GM12873 (cell line): ENCODE measurements around the gene BET1.

Experiments
- CTCF ChIP-seq: IDR thresholded peaks from 2 replicates; pipeline ENCODE4 v1.5.1; 2012; ENCODE audit warnings: low read depth, mild to moderate bottlenecking, moderate library complexity, low read length, control low read depth; ENCODE audit not compliant: insufficient read depth; ENCODE audit errors: missing control alignments

The BET1 gene

GRCh38 chr7:93987297-93987696, 16.9 kb downstream of the BET1 start:
- TF ChIP-seq CTCF = no peak

GRCh38 chr7:93985101-93985500, 19.1 kb downstream of the BET1 start:
- no peak for TF ChIP-seq CTCF

DNA sequence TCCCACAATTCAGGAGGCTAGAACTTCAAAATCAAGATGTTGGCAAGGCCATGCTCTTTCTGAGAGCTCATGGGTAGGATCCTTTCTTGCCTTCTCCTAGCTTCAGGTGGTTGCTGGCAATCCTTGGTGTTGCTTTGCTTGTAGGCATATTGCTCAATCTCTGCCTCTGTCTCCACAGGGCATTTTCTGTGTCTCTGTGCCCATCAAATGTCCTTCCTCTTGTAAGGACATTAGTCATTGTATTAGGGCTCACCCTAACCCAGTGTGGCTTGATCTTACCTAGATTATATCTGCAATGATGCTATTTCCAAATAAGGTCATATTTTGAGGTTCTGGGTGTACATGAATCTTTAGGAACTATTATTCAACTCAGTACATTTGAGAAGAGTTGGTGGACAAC, 20.1 kb downstream of the BET1 start:
- TF ChIP-seq CTCF = no peak

- TF ChIP-seq CTCF = no peak
These were observed 22.7 kb downstream of the BET1 start for GRCh38 chr7:93981480-93981874.

DNA sequence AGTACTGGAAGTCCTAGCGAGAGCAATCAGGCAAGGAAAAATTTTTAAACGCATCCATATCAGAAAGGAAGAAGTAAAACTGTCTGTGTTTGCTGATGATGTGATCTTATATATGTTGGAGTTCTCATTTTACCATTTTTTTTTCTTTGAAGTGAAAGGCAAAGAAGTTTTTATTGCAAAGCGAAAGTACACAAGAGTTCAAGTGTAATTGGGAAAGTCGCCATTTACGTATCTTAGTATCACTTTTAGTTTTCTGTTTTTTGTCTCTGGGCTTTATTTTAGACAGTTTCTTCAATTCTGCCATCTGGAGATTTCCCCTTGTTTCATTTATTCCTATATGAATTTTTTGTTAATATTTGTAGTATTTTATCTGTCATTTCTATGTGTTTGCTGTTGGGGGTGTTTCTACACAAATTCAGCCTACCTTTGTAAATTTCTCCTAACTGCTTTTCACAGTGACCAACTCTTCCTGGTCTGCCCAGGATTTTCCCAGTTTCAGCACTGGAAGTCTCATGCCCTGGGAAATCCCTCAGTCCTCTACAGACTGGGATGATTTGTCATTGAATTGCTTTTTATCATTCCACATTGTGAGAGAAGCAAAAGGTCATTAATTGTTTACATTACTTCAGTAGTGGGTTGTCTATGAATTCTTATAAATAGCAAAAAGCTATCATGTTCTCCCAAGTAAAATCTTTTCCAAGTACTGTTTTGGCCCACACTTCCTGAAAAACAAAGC, 23.2 kb downstream of the BET1 start:
- no peak for TF ChIP-seq CTCF

DNA sequence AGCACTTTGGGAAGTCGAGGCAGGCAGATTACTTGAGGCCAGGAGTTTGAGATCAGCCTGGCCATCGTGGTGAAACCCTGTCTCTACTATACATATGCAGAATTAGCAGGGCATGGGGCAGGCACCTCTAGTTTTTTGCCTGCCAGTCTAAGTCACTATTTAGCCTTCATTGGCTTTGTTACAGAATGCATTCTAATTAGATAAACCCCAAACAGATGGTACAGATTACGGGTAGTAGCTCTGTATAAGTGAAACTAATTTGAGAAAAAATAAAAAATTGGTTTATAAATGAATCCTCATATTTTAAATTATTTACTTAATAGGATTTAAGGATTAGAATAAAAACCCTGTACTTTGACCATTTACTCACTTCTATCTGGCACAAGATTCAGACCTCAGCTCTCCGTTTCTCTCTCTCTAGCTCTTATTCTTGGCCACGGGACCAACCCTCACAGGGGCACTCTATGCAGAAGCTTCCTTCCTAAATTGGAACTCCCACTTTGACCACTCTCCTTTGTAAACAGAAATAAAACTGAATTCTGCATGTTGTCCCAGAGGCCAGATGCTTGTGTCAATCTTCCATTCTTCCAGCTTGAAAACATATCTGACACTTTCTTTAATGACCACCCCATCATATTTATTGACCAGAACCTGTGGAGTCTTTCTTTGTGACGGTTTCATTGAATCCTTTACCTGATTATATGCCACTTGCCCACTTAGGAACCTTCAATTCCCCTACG, 26.8 kb downstream of the BET1 start:
- TF ChIP-seq CTCF = no peak

DNA sequence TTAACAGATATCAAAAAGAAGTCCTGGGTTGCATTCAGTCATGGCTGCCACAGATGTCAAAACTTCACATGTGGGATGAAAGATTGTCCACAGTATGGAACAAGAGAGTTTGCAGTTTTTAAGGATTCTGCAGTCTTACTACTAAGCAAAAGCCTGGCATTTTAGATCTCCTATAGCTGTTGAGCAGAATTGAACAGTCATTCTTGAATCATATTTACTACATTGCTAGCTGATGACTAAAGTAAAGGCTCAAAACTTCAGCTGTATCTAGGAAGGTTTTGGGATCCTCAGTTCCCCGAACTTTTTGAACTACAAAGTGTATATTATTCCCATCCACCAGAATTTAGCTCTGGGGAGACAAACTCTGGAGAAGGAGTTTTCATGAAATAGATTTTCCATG, 31.0 kb downstream of the BET1 start:
- no peak for TF ChIP-seq CTCF
